Epithelial cell of esophagus (primary cell): Measurements from ENCODE around the gene ETFB.

ENCODE experiments used
- DNase-seq: peaks from one replicate; pipeline ENCODE4 v3.0.0; 2010; ENCODE audit warnings: low read depth
- H3K4me3 ChIP-seq: 2 replicates; pipeline ENCODE4 v1.5.1; 2011; ENCODE audit warnings: mild to moderate bottlenecking, low read length, control low read depth
- TF ChIP-seq, protein P1 (sequence below): IDR thresholded peaks from 2 replicates; pipeline ENCODE4 v1.5.1; 2011; ENCODE audit warnings: low read depth, mild to moderate bottlenecking, low read length, control low read depth, inconsistent platforms; ENCODE audit not compliant: insufficient read depth; ENCODE audit errors: missing control alignments

ETFB gene

DNA sequence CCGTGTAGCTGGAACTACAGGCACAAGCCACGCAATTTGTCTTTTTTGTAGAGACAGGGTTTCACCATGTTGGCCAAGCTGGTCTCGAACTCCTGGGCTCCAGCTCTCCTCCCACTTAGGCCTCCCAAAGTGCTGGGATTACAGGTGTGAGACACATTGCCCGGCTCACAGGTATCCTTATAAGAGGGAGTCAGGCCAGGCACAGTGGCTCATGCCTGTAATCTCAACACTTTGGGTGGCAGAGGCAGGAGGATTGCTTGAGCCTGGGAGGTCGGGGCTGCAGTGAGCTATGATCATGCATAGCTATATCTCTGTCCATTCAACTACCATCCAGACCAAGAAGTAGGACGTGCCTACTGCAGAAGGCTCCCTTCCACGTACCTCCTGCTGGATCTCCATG lies 64.9 kb downstream of the ETFB start:
- no peak overlapping the region for H3K4me3 ChIP-seq
- TF ChIP-seq, protein P1, sequence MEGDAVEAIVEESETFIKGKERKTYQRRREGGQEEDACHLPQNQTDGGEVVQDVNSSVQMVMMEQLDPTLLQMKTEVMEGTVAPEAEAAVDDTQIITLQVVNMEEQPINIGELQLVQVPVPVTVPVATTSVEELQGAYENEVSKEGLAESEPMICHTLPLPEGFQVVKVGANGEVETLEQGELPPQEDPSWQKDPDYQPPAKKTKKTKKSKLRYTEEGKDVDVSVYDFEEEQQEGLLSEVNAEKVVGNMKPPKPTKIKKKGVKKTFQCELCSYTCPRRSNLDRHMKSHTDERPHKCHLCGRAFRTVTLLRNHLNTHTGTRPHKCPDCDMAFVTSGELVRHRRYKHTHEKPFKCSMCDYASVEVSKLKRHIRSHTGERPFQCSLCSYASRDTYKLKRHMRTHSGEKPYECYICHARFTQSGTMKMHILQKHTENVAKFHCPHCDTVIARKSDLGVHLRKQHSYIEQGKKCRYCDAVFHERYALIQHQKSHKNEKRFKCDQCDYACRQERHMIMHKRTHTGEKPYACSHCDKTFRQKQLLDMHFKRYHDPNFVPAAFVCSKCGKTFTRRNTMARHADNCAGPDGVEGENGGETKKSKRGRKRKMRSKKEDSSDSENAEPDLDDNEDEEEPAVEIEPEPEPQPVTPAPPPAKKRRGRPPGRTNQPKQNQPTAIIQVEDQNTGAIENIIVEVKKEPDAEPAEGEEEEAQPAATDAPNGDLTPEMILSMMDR, result no peak
- no peak for DNase-seq

DNA sequence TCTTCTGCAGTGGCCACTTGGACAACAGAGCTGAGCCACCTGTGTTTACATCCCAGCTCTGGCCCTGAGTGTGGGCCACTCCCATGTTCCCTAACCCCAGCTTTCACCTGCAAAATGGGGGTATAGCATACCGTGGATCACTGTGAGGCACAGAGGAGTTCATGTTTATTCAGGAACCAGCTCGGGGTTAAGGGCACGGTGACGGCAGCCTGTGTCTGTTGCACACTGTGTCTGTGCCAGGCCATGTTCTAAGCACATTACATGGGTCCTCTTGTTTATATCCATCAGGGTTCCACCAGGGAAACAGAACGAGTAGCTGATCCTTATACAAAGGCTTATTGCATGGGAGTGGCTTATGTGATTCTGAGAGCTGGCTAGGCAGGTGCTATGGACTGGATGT lies 68.8 kb downstream of the ETFB start:
- TF ChIP-seq, protein P1, result no peak

DNA sequence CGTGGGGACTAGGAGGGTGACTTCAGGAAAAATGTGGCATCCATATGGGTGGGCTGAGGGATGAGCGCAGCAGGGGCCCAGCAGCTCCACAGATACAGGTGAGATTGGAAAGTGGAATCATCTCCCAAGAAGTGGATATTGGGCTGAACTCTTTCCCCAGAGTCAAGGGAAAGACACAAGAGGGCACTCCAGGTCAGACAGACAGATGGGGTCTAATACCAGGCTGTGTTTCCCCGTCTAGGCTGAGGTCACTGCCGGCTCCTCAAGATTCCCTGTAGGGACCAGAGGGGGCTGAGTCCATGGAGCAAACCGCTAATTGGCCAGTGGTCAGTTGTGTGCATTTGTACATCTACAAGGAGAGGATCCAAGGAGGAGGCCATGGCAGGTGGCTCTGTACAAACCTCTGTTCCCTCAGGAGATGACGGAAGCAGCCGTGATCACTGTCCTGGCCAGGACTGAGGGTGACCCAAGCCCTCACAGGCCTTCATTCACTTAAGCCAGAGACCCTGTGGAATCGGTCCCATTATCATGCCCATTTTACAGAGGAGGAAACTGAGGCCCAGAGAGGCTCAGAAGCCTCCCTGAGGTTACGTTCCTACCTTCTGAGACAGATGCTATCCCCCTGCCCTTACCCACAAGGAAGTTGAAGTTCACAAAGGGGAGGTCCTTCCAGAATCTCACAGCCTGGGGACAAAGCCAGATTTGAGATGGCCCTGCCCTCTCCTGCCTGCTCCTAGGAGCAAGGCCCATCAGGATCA lies 69.7 kb downstream of the ETFB start:
- no peak overlapping the region for H3K4me3 ChIP-seq
- TF ChIP-seq, protein P1, result no peak
- no peak for DNase-seq

More for the DNA sequence above, 68.8 kb downstream of the ETFB start:
- no peak for DNase-seq
- H3K4me3 ChIP-seq, result no peak overlapping the region

DNA sequence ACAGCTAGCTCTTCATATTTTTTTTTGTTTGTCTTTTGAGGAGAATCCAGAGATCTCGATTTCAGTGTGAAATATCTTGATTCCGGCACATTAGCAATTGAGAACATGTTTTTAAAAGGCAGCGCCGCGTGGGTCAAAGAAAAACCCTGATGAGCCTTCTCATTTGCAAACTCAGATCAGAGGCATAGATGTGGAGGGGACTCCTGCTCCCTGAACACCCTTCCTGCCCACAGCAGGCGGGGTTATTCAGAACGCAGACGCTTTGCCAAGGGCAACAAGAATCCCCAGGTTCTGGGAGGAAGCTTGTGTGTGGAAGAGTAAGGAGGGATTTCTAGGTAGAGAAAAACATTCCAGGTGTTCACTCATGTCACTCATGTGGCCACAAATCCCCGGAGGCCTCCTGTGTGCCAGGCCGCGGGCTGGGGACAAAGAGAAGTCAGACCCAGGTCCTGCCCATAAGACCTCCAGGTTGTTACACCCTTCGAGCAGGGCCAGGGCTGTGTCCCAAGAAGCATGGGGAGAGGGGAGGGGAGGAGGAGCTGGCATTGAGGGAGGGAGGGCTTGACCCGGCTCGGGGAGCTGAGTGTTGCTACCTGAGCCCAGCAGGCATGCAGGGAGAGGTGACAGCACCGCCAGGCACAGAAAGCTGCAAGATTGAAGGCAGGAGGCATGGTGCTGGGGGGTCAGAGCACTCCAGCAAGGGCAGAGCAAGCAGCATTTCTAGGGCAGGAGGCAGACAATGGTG lies 70.6 kb downstream of the ETFB start:
- TF ChIP-seq, protein P1, result no peak
- no peak for DNase-seq
- no peak overlapping the region for H3K4me3 ChIP-seq
